GM19023 (cell line): ENCODE measurements around the gene GPC1.
"Not testable (repeated sequence)": the region's sequence is repeated elsewhere in the genome, so short reads cannot be mapped to it uniquely, and the experiment has no call there.

ENCODE experiments used
- ATAC-seq: cut with Tn5 transposase; IDR thresholded peaks from one replicate; pipeline ENCODE4 v1.9.1; 2021; ENCODE audit warnings: mild to moderate bottlenecking, moderate library complexity; ENCODE audit not compliant: unreplicated experiment

Gene GPC1

DNA sequence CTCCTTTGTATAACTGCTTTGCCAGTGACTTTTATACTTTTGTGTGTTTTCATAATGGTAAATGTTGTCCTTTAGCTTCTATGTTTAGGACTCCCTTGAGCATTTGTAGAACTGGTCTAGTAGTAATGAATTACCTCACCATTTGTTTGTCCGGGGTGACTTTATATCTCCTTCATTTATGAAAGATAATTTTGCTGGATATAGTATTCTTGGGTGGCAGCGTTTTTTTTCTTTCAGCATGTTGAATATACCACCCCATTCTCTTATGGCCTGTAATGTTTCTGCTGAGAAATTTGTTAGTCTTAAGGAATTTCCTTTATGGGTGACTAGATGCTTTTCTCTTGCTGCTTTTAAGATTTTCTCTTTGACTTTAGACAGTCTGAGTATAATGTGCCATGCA lies 56.0 kb downstream of the GPC1 start:
- no peak for ATAC-seq

DNA sequence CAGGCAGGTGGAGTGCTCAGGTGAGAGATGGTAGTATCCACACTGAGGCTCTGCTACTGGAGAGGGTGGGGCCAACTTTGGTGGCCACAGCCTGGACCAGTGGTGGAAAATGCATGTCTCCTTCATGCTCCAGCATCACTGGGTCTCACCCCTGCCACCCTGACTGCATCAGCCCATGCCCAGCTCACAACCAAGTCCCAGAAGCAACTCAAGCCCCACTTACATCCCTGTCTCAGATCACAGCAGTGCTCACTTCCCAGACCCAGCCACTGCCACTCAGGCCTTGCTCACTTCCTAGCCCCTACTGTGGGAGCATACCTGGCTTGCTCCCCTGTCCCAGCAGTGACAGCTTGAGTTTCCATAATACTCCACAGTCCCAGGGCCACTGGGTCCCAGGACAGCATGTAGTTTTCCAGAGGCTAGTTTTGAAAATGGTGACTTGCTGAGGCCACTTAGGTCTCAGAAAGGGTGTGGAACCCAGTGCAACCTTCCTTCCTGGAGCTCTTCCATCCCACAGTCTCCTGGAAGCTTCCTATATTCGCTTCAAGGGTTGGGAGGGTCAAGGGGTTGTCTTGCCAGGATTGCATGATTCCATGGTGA lies 58.8 kb downstream of the GPC1 start:
- ATAC-seq = no peak

DNA sequence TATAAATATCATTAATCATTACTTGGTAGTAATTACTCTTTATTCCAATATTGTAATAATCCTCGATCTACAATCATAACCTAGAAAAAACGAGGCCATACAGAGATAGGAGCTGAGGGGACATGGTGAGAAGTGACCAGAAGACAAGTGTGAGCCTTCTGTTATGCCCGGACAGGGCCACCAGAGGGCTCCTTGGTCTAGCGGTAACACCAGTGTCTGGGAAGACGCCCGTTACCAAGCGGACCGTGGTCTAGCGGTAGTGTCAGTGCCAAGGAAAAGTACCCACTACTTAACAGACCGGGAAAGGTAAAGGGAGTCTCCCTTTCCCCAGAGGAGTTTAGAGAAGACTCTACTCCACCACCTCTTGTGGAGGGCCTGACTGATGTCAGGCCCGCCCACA lies 59.5 kb downstream of the GPC1 start:
- ATAC-seq = not testable (repeated sequence)

DNA sequence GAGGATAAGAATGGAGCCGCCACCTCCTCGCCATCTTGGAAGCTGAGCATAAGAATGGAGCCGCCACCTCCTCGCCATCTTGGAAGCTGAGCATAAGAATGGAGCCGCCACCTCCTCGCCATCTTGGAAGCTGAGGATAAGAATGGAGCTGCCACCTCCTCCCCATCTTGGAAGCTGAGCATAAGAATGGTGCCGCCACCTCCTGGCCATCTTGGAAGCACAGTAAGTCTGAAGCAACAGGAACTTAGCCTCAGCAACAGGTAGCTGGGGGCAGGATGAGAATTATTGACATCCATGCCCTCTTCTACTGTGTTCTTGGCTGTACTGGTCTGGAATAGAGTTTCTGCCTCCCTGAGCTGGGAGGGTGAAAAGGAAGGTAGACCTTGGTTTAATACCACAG lies 61.6 kb downstream of the GPC1 start:
- not testable (repeated sequence) for ATAC-seq

DNA sequence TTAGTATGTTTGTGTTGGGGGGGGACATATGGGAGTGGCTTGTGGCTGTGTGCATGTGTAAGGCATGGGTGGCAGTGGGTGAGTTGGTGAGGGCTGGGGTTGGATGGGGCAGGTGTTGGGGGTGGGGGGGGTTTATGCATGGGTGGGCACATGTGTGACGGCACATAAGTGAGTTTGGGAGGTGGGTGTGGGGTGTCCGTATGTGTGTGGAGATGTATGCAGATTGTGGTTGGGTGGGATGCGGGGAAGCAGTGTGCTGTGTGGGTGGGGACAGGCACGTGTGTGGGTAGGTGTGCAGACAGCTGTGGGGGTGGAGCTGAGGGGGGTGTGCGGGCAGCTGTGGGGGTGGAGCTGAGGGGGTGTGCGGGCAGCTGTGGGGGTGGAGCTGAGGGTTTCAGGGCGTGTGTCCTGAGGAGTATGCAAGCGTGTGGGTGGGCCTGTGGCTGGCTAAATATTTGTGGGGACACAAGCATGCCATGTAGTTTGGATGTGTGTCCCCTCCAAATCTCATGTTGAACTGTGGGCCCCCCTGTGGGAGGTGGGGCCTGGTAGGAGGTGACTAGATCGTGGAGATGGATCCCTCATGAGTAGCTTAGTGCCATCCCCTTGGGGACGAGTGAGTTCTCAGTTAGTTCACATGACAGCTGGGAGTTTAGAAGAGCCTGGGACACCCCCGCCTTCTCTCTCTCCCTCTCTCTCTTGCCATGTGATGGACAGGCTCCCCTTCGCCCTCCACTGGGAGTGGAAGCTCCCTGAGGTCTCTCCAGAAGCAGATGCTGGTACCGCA lies 62.9 kb downstream of the GPC1 start:
- ATAC-seq = no peak

DNA sequence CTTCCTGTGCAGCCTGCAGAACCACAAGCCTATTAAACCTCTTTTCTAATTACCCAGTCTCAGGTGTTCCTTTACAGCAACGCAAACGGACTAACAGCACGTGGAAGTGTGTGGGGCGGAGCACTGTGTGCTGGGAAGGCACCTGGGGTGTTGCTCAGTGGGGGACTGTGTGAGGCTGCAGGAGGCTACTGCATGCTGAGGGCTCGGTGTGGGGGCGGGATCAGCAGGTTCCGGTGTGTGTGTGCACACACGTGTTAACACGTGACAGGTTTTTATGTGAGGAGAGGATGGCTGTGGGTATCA lies 63.4 kb downstream of the GPC1 start:
- ATAC-seq = no peak

DNA sequence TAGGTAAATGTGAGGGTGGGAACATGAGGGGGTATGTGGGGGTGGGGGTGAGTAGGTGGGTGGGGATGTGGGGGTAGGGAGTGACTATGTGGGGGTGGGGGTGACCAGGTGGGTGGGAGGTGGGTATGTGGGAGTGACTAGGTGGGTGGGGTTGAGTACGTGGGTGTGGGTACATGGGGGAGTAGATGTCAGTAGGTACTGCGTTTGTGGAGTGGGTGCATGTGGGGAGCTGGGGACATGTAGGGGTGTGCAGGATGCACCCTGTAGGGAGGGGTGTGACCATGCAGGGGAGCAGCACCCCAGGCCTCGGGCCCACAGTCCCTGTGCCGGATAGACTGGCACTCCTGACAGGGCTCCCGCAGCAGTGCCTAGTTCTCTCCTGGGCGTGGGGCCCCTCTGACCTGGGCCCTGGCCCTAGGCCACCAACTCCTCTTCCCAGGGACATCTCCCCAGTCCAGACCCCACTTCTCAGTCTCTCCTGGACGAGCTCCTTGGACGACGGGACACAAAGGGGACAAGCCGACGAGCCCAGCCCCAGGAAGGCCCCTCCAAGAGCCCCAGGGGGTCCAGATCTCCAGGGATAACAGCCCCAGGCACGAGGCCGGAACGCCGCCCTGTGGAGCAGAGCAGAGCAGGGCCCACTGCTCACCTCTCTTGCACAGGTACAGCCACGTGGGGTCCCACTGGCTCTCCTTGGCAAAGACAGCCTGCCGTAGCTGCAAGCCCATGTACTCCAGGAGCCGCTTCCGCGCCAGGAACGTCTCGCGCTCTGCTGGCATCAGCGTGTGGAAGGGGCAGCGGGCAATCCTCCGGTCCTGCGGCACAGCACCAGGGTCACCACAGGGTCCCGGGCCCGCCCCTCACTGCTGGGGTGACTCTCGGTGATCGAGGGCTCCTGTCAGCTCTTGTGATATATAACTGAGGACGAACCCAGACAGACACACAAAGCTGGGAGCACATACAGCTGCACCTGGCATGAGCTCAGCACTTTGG lies 64.1 kb downstream of the GPC1 start:
- ATAC-seq = no peak

DNA sequence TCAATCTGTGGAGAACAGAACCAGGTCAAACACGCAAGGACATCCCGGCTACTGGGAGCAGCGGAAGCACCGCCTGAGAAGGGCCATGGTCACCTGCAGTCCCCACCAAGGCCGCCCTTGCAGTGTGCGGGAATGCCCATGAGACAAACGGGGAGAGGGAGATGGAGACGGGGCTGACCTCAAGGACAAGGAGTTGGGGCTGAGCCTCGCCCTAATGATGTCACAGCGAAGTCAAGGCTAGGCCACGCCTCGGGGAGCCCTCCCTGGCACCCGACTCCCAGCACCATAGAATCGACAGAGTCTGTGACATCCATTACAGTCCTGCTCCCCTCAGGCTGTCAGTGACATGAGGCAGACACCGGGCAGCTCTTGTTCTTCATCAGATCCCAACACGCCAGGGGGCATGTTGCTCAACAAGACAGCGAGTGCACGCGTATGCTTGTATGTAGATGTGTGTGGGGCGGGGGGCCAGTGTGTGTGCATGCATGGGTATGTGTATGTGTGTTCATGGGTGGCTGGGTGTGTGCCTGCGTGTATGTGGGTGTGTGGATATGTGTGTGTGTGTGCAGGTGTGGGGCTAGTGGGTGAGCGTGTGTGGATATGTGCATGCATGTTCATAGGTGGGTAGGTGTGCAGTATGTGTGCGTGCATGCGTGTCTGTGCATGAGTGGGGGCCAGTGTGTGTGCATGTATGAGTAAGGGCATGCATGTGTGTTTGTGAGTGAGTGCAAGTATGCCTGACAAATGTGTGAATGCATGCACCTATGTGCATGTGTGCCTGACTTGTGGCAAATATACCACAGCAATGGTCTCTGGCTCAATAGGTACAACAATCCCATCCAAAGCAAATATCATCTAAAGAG lies 65.3 kb downstream of the GPC1 start:
- ATAC-seq = no peak

DNA sequence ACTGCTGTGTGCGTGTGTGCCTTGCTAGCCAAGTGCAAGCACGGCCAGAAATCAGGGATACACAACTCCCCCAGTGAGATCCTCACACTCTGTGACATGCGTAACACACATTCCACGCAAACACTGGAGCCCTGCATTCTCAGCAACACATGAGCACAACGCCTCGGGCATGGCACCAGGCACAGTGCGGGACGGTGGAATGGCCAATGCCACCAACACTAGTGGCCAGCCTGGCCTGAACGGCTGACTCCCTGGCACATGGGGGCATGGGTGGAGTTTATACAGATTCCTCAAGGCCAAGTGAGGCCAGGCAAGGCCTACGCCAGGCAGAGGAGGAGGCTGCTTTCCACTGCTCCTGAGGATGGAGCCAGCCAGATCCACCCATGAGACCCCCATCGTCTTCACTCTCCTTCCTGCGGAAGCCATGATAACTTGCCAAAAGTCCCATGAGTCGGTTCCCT lies 66.1 kb downstream of the GPC1 start:
- ATAC-seq = no peak

DNA sequence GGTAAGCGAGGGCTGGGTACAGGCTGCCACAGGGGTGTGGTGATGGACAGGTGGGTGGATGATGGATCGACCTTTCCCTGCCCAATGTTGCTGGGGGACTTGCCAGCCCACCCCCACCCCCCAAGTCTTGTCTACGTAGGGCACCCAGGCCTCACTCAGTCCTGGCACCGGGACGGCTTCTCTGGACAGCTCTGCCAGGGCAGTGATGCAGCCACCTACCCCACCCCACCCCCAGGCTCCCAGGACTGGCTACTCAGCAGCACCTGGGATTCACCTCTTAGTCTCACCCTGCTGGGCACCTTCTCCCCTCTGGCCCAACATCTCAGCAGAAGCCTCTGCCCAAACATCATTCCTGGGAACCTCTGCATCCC lies 66.6 kb downstream of the GPC1 start:
- no peak for ATAC-seq

DNA sequence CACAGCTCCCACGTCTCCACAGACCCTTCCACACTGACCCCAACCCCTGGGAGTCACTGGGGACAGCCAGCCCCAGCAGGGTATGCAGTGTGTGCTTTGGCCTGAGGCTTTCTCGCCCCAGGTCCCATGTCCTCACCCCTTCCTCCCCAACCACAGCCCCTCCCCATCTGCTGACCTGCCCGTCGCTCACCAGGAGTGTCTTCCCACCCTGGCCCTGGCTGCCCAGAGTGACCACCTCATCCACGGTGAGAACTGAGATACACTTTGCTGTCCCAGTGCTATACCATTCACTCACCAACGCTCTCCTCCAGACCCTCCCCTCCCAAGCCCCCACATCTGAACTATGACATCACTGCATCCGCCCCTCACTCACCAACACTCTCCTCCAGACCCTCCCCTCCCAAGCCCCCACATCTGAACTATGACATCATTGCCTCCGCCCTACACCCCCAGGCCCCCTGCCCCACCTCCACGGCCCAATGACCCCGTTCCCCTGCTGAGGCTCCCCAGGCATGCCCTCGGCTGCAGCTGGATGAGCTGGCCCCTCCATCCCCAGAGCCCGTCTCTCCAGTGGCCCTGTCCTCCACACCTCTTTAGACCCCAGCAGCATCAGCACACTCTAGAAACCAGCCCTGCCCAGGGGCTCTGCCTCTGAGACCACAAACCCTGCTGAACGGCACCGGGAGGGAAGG lies 67.1 kb downstream of the GPC1 start:
- no peak for ATAC-seq

DNA sequence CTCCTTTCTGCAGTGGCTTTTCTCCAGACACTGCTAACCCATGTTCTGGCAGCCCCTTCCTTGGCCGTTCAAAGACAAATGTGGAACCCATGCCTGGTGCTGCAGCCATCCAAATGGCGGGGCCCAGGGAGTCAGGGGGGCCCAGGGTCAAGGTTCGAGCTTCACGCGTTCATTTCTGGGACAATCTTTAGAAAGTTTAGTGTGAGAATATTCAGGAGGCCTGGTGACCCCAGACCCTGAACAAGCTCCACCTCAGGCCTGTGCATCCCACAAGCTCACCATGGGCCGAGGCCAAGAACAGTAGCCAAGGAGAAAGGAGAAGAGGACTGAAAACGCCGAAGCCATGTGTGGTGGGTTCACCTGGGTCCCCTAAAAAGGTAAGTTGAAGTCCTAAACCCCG lies 67.9 kb downstream of the GPC1 start:
- no peak for ATAC-seq

DNA sequence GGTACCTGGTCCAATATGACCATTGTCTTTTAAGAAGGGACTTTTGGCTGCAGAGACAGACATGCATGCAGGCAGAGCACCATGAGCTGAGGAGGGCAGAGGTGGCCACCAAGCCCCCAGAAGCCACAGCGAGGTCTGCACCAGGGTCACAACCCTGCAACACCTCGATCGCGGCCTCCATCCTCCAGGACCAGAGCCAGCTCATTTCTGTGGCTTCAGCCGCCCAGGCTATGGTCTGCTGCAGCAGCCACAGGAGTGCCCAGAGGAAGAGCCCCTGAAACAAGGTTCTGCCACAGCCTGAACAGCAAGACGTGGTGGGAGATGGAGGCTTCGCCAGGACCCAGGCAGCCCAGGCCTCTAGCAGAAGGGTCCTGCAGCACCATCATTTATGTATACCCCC lies 68.4 kb downstream of the GPC1 start:
- no peak for ATAC-seq

DNA sequence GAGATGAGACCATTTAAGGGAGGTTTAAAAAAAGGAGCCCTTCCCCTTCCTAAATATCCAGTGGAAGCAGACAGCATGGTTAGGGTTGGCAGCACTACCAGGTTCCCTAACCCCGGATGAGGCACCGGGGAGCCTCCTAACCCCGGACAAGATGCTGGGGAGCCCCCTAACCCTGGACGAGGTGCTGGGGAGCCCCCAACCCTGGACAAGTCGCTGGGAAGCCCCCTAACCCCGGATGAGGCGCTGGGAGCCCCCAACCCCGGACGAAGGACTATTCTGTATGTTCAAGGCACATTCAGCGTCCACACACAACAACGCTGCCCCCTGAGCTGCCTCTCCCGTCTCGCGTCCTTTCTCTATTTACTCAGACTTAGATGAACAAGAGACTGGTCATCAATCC lies 70.4 kb downstream of the GPC1 start:
- no peak for ATAC-seq

DNA sequence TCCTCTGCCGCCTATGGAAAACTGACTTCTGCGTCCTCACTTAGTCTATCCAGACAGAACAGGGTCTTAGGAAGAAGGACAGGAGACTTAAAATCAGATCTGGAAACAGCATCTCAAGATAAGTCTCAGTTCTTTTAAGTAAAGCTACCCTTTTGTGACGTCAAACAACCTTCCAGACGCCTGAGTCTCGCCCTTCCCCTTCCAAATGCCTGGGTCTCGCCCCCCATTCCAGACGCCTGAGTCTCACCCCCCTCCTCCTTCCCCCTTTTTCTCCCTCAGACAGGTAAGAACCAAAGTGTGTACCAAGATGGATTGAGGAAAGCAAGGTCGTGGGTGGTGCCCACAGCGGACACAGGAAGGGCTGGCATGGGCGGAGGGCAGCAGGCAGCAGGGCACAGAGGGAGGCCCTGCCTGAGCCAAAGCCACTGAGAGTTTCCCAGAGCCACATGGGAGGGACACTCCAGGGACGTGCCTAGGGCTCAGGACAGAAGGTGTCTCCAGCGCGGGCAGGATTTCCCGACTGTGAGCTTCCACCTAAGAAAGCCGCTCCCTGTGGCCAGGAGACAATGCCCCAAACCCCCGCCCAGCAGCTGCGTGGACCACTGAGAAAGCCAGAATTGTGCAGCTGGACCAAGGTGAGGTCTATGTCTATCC lies 71.1 kb downstream of the GPC1 start:
- ATAC-seq = no peak

DNA sequence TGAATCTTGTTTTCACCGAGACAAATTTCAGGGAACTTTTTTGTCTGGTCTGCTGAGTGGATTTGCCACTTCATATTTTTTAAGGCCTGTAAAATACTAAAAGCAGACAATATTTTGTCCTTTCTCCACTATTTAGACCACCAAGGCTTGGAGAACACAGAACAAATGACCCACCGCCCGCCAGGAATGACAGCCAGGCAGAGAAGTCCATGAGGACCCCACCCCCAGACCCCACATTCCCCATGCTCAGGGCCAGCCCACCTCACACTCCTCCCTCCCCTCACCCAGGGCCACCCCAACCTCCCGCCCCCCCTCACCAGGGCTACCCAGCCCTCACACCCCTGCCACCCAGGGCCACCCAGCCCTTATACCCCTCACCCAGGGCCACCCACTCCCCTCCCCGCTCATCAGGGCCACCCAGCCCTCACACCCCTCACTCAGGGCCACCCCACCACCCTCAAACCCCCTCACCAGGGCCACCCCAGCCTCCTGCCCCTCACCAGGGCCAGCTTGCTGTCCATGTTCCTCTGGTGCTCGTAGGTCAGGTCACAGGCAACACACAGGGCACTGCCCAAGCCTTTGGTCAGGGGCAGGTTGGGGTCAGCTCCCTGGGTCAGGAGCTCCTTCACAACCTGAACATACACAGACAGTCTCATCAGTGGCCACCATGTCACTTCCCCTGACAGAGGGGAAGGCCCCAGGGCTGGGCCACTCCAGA lies 71.8 kb downstream of the GPC1 start:
- no peak for ATAC-seq

DNA sequence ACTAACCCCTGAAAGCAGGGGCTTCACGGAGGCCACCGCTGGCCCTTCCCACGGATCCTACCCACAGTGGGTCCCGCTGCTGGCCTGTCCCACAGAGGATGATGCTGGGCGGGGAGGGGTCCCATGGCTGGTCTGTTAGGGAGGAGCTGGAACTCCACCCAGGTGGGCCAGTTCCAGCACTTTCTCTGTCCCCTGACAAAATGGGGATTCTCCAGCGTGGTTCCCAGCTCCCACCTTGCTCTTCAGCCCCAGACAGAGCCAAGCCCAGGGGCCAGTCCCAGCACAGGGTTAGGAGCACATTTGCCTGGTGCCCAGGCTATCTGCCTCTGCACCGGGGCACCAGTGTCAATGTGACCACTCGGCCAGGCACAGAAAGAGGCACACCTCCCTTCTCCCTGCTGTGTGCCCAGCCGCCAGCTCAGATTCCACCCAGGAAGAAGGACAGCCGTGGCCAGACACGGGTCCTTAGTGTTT lies 72.4 kb downstream of the GPC1 start:
- ATAC-seq = no peak

DNA sequence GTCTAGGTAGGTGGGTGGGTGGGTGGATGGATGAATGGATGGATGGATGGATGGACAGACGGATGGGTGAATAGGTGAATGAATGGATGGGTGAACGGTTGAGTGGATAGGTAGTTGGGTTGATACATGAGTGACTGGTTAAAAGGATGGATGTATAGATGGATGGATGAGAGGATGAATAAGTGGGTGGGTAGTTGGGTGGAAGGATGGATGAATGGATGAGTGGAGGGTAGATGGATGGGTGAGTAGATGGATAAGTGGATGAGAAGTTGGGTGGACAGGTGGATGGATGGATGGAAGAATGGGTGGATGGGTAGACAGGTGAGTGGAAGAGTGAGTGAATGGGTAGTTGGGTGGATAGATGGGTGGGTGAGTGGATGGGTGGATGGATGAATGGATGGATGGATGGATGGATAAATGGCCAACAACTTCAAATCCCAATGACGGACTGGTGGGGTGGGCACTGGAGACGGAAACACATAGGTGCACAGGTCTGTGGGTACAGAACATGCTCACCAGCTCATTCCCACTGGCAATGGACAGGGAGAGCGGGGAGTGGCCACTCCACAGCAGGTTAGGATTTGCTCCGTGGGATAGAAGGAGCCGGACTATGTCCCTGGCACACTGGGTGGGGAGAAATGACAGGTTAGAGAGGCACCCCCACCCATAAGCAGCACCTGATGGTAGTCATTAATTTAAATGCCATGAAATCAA lies 73.5 kb downstream of the GPC1 start:
- no peak for ATAC-seq
